ENCODE measurements around the gene DGKA. TPM values are rescaled to one million over a fixed set of nuclear protein-coding genes. Genes with fewer than 3 reads are reported as not detected.

Gene DGKA
- total RNA-seq, 1 experiment from 2014 or later = 58.3 TPM

GRCh38 chr12:55983232-55983842, 52.4 kb downstream of the DGKA start:
- Histone ChIP-seq H3K27ac (ENCODE audit: low read depth, low read length) (no peak overlapping the region), H4K20me1 (ENCODE audit: insufficient read depth) (no peaks in the 10 kb centered on the region), H3K4me2 (ENCODE audit: low read length) (no peak overlapping the region), H3K9me3 (ENCODE audit: control insufficient read depth in 1 of 2, insufficient read depth in 1 of 2, low read depth in 1 of 2, low read length in 2 of 2) (no peaks in the 10 kb centered on the region), H2AFZ (ENCODE audit: low read depth, low read length, poor library complexity, severe bottlenecking) (no peak overlapping the region), H3K9me2 (ENCODE audit: insufficient read depth) (no peaks in the 10 kb centered on the region), H3K79me2 (ENCODE audit: insufficient read depth, low read length) (0 out of 2 replicates have a peak, but pooled peaks cover 3% of the 10 kb centered on the region), H3K4me3 (replicated peaks in 1 of 2; ENCODE audit: low read depth in 1 of 2, low read length in 2 of 2) (no peak overlapping the region), H3K9ac (ENCODE audit: low read length) (no peak overlapping the region), H3K27me3 (ENCODE audit: insufficient read depth, low read length) (no peaks in the 10 kb centered on the region), H3K36me3 (ENCODE audit: control insufficient read depth in 1 of 2, insufficient read depth in 2 of 2, low read length in 2 of 2) (peaks cover 0 to 10% of the 10 kb centered on the region in 2 experiments; a peak in 2 of 4 replicates), H3K4me1 (ENCODE audit: control insufficient read depth in 1 of 2, insufficient read depth in 2 of 2, low read length in 2 of 2) (peaks cover 12 to 16% of the 10 kb centered on the region in 2 experiments)
- intact Hi-C loops (cut with micrococcal nuclease) = no loop called here
- ChIA-PET POLR2A (interaction anchor here (2.3 kb wide), 1 partner anchor 9 kb away, joined by 13 read pairs; the partner anchor contains the start of gene RAB5B), RAD21 (ENCODE audit: low non-redundant PET in 1 of 2, low total read pairs in 2 of 2, uncharacterized antibody in 2 of 2, unreplicated experiment in 2 of 2) (no interaction called here), CTCF (interaction anchor here (1.1 to 2.7 kb wide), 4 partner anchors 9 to 46 kb away, joined by 3 to 17 read pairs (median 9); partner anchors contain the start of genes RAB5B and SUOX)
- DNase-seq (ENCODE audit: low read depth, low spot score) = no peak
- BruUV-seq (replicated peaks) = no TSS peak
- no peak for TF ChIP-seq EZH2 (IDR thresholded peaks at IDR 0.05)
- TF ChIP-seq SRF (IDR thresholded peaks at IDR 0.05; ENCODE audit: low read depth) = no peak
- no peak for TF ChIP-seq MAX (IDR thresholded peaks at IDR 0.05)
- no peak for TF ChIP-seq RAD21 (IDR thresholded peaks at IDR 0.05; ENCODE audit: low read depth)
- no peak for TF ChIP-seq FOSL1 (IDR thresholded peaks at IDR 0.05; ENCODE audit: low read depth)
- no peak for TF ChIP-seq ELF1 (IDR thresholded peaks at IDR 0.05; ENCODE audit: borderline replicate concordance, low read depth)
- no peak for TF ChIP-seq CBX3 (IDR thresholded peaks at IDR 0.05; ENCODE audit: low read depth)
- TF ChIP-seq SIN3A (IDR thresholded peaks at IDR 0.05; ENCODE audit: low read depth) = no peak
- no peak for ATAC-seq

- intact Hi-C loops (cut with micrococcal nuclease) = no loop called here
- BruUV-seq (replicated peaks) = no TSS peak
- Histone ChIP-seq H3K9ac (ENCODE audit: low read length) (no peak overlapping the region), H3K27ac (ENCODE audit: low read depth, low read length) (no peak overlapping the region), H3K9me3 (ENCODE audit: control insufficient read depth in 1 of 2, insufficient read depth in 1 of 2, low read depth in 1 of 2, low read length in 2 of 2) (no peaks in the 10 kb centered on the region), H3K4me2 (ENCODE audit: low read length) (no peak overlapping the region), H3K27me3 (ENCODE audit: insufficient read depth, low read length) (no peaks in the 10 kb centered on the region), H3K36me3 (ENCODE audit: control insufficient read depth in 1 of 2, insufficient read depth in 2 of 2, low read length in 2 of 2) (peaks cover 0 to 13% of the 10 kb centered on the region in 2 experiments; a peak in 3 of 4 replicates), H4K20me1 (ENCODE audit: insufficient read depth) (no peaks in the 10 kb centered on the region), H3K4me3 (replicated peaks in 1 of 2; ENCODE audit: low read depth in 1 of 2, low read length in 2 of 2) (no peak overlapping the region), H3K79me2 (ENCODE audit: insufficient read depth, low read length) (0 out of 2 replicates have a peak, but pooled peaks cover 3% of the 10 kb centered on the region), H3K4me1 (ENCODE audit: control insufficient read depth in 1 of 2, insufficient read depth in 2 of 2, low read length in 2 of 2) (peaks cover 12 to 16% of the 10 kb centered on the region in 2 experiments), H3K9me2 (ENCODE audit: insufficient read depth) (no peaks in the 10 kb centered on the region), H2AFZ (ENCODE audit: low read depth, low read length, poor library complexity, severe bottlenecking) (no peak overlapping the region)
- ATAC-seq (no peak), DNase-seq (ENCODE audit: low read depth, low spot score) (no peak)
- TF ChIP-seq SIN3A (IDR thresholded peaks at IDR 0.05; ENCODE audit: low read depth) = no peak
- no peak for TF ChIP-seq TCF7L2 (IDR thresholded peaks at IDR 0.05; ENCODE audit: borderline replicate concordance, extremely low read depth, insufficient read depth, insufficient read length)
- no peak for TF ChIP-seq POLR2A (IDR thresholded peaks at IDR 0.05; ENCODE audit: borderline replicate concordance, extremely low read depth, insufficient read depth, insufficient read length)
- TF ChIP-seq YY1 (IDR thresholded peaks at IDR 0.05; ENCODE audit: extremely low read depth, insufficient replicate concordance, low read depth, low read length) = no peak
- no peak for TF ChIP-seq EZH2phosphoT487 (IDR thresholded peaks at IDR 0.05; ENCODE audit: borderline replicate concordance)
- TF ChIP-seq SP1 (IDR thresholded peaks at IDR 0.05; ENCODE audit: low read depth) = no peak
- ChIA-PET CTCF (interaction anchor here (0.6 to 2.7 kb wide), 4 partner anchors 11 to 1649 kb away, joined by 3 to 17 read pairs (median 8); partner anchors contain the start of gene SUOX), RAD21 (ENCODE audit: low non-redundant PET in 1 of 2, low total read pairs in 2 of 2, uncharacterized antibody in 2 of 2, unreplicated experiment in 2 of 2) (no interaction called here), POLR2A (interaction anchor here (0.9 to 1.9 kb wide), 3 partner anchors 9 to 133 kb away, joined by 3 to 11 read pairs (median 3); partner anchors contain the start of genes RAB5B and ZC3H10)
These were observed 53.9 kb downstream of the DGKA start for GRCh38 chr12:55984861-55985260.
